IPS-11a (cell line): ENCODE data around the gene KCNQ1.

Source experiments
- H3K4me3 ChIP-seq: one replicate; pipeline ENCODE4 v1.5.1; 2013; ENCODE audit warnings: low read depth, low read length, control low read depth

Gene KCNQ1

GRCh38 chr11:2704356-2704755 lies 259.5 kb downstream of the KCNQ1 start:
- H3K4me3 ChIP-seq = no peak overlapping the region

GRCh38 chr11:2704896-2705606 lies 260.2 kb downstream of the KCNQ1 start:
- no peak overlapping the region for H3K4me3 ChIP-seq

GRCh38 chr11:2706321-2706720 lies 261.5 kb downstream of the KCNQ1 start:
- H3K4me3 ChIP-seq = no peak overlapping the region

- no peak overlapping the region for H3K4me3 ChIP-seq
Measured at GRCh38 chr11:2707736-2708135, 262.9 kb downstream of the KCNQ1 start.

- no peak overlapping the region for H3K4me3 ChIP-seq
Measured at GRCh38 chr11:2708151-2708581, 263.4 kb downstream of the KCNQ1 start.

GRCh38 chr11:2708757-2709281 lies 264.0 kb downstream of the KCNQ1 start:
- no peak overlapping the region for H3K4me3 ChIP-seq

GRCh38 chr11:2709429-2709828 lies 264.6 kb downstream of the KCNQ1 start:
- no peak overlapping the region for H3K4me3 ChIP-seq

- no peak overlapping the region for H3K4me3 ChIP-seq
Measured at GRCh38 chr11:2711161-2711560, 266.4 kb downstream of the KCNQ1 start.

GRCh38 chr11:2713094-2713493 lies 268.3 kb downstream of the KCNQ1 start:
- H3K4me3 ChIP-seq = no peak overlapping the region

- H3K4me3 ChIP-seq = no peak overlapping the region
Measured at GRCh38 chr11:2713661-2714462, 269.1 kb downstream of the KCNQ1 start.

- no peak overlapping the region for H3K4me3 ChIP-seq
Measured at GRCh38 chr11:2714463-2714800, 269.6 kb downstream of the KCNQ1 start.

- H3K4me3 ChIP-seq = no peak overlapping the region
Measured at GRCh38 chr11:2714871-2715270, 270.1 kb downstream of the KCNQ1 start.

GRCh38 chr11:2715716-2716350 lies 271.0 kb downstream of the KCNQ1 start:
- no peak overlapping the region for H3K4me3 ChIP-seq

GRCh38 chr11:2716376-2717095 lies 271.7 kb downstream of the KCNQ1 start:
- no peak overlapping the region for H3K4me3 ChIP-seq

- H3K4me3 ChIP-seq = no peak overlapping the region
Measured at GRCh38 chr11:2717561-2718325, 272.9 kb downstream of the KCNQ1 start.

GRCh38 chr11:2718817-2719438 lies 274.1 kb downstream of the KCNQ1 start:
- no peak overlapping the region for H3K4me3 ChIP-seq

GRCh38 chr11:2719831-2720590 lies 275.2 kb downstream of the KCNQ1 start:
- no peak overlapping the region for H3K4me3 ChIP-seq

- no peak overlapping the region for H3K4me3 ChIP-seq
Measured at GRCh38 chr11:2721210-2721916, 276.6 kb downstream of the KCNQ1 start.

GRCh38 chr11:2722955-2723354 lies 278.1 kb downstream of the KCNQ1 start:
- no peak overlapping the region for H3K4me3 ChIP-seq
